SK-N-MC (cell line): Measurements from ENCODE around the gene CD81.

Source experiments
- DNase-seq: peaks from one replicate; pipeline ENCODE4 v3.0.0-alpha.2; 2011; ENCODE audit warnings: low read depth, low spot score
- H3K27ac ChIP-seq: fragments of 200-600 bp; sonication (generic); 2 replicates; pipeline ENCODE4 v1.5.1; 2016; ENCODE audit warnings: mixed run types
- H3K36me3 ChIP-seq: fragments of 200-600 bp; sonication (generic); 2 replicates; pipeline ENCODE4 v1.6.1; 2017; ENCODE audit warnings: antibody characterized with exemption, low read length, mixed read lengths; ENCODE audit not compliant: insufficient read depth
- H3K4me3 ChIP-seq: fragments of 200-600 bp; sonication (generic); 2 replicates; pipeline ENCODE4 v1.5.1; 2016
- H3K9ac ChIP-seq: fragments of 200-600 bp; sonication (generic); 2 replicates; pipeline ENCODE4 v1.8.0; 2017; ENCODE audit warnings: mixed run types, mixed read lengths; ENCODE audit not compliant: insufficient read length
- H3K9me3 ChIP-seq: fragments of 200-600 bp; sonication (generic); 2 replicates; pipeline ENCODE4 v1.6.1; 2017; ENCODE audit warnings: low read depth, mild to moderate bottlenecking, antibody characterized with exemption, low read length, moderate library complexity, mixed read lengths
- EZH2 ChIP-seq: fragments of 200-600 bp; sonication (generic); IDR thresholded peaks from one replicate; pipeline ENCODE4 v1.6.1; 2017; ENCODE audit warnings: antibody characterized with exemption
- FOXP2 ChIP-seq: optimal IDR thresholded peaks from 2 replicates; pipeline ENCODE3; 2011; ENCODE audit warnings: mild to moderate bottlenecking, moderate library complexity; ENCODE audit not compliant: insufficient read depth; ENCODE audit errors: extremely low read length, control extremely low read depth
- POLR2AphosphoS5 ChIP-seq: IDR thresholded peaks from 2 replicates; pipeline ENCODE4 v1.6.1; 2012; ENCODE audit warnings: mild to moderate bottlenecking, low read depth, low read length, borderline replicate concordance

CD81 gene

DNA sequence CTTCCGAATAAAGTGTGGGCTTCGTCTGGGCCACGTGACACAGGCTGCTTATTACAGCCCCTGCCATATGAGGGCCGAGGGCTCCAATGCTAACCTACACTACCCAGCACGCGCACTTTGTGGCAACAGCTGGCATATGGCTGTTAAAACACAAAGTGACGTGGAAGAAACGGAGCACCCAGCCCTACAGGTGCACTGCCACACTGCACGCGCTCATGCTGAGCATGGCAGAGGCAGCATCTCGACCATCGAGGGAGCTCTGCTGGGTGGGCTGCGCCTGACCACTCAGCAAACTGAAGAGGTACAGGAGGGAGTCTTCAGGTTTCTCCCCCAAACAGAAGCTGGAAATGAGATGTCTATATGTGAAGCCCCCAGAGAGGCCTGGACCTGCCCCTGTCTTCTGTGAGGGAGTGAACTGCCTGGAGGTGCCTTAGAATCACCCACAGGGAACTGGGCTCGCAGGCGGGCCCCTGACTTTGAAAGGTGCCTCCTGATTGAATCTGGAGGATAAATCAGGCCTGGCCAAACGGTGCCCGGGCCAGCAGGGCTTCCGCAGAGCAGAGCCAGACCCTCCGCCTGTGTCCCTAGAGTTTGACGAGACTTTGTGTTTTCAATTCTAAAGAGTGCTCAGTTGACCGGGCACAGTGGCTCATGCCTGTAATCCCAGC is 41.7 kb downstream of the CD81 start:
- no peak for DNase-seq
- no peak overlapping the region for H3K27ac ChIP-seq
- no peak overlapping the region for H3K4me3 ChIP-seq
- no peaks in the 10 kb centered on the region for H3K36me3 ChIP-seq
- H3K9me3 ChIP-seq = no peaks in the 10 kb centered on the region
- H3K9ac ChIP-seq = no peak overlapping the region
- no peak for TF ChIP-seq POLR2AphosphoS5
- no peak for TF ChIP-seq EZH2
- TF ChIP-seq FOXP2 = no peak

DNA sequence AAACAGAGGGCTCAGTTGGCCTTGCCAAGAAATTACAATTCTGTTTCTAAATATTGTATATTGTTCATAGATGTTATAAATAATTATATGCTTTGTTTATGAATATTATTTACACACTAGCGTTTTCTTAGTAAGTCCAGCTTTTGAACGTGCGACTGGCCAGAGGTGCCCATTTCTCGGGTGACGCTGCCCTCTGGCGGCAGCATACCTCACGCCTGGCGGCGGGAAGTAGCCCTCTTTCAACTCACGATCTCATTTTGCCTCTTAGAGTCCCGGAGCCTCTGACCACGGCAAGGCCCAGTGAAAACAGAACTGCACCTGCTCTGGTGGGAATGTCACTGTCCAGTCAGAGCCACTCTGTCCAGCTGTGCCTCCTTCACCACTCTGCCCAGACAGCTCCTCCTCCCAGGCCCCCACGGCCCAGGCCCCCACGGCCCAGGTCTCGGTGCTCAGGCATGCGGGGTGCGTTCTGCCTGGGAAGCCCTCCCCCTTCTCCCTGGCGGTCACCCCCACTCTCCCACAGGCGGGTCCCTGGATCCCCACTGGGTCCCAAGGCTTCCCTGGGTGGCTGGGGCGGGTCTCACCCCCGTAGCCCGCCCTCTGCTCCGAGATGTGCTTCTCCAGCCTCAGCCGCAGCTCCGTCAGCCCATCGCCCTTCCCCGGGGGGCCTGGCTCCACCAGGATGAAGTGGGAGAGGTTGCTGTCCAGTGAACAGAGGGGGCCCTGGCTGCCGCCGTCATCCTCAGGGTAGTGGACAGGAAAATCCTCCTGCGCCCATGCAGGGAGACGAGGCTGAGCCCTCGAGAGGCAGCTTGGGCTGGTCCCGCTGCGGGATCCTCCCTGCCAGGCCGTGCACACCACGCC is 42.8 kb downstream of the CD81 start:
- no peak for DNase-seq
- H3K27ac ChIP-seq = no peak overlapping the region
- no peaks in the 10 kb centered on the region for H3K36me3 ChIP-seq
- H3K9me3 ChIP-seq = no peaks in the 10 kb centered on the region
- no peak for TF ChIP-seq POLR2AphosphoS5
- TF ChIP-seq EZH2 = no peak
- TF ChIP-seq FOXP2 = no peak
- H3K4me3 ChIP-seq = no peak overlapping the region
- H3K9ac ChIP-seq = no peak overlapping the region

GRCh38 chr11:2420502-2421225 is 43.6 kb downstream of the CD81 start:
- DNase-seq = no peak
- H3K4me3 ChIP-seq = no peak overlapping the region
- H3K9ac ChIP-seq = no peak overlapping the region
- H3K9me3 ChIP-seq = no peaks in the 10 kb centered on the region
- no peak overlapping the region for H3K27ac ChIP-seq
- TF ChIP-seq FOXP2 (no peak), EZH2 (no peak), POLR2AphosphoS5 (no peak)
- H3K36me3 ChIP-seq = no peaks in the 10 kb centered on the region

DNA sequence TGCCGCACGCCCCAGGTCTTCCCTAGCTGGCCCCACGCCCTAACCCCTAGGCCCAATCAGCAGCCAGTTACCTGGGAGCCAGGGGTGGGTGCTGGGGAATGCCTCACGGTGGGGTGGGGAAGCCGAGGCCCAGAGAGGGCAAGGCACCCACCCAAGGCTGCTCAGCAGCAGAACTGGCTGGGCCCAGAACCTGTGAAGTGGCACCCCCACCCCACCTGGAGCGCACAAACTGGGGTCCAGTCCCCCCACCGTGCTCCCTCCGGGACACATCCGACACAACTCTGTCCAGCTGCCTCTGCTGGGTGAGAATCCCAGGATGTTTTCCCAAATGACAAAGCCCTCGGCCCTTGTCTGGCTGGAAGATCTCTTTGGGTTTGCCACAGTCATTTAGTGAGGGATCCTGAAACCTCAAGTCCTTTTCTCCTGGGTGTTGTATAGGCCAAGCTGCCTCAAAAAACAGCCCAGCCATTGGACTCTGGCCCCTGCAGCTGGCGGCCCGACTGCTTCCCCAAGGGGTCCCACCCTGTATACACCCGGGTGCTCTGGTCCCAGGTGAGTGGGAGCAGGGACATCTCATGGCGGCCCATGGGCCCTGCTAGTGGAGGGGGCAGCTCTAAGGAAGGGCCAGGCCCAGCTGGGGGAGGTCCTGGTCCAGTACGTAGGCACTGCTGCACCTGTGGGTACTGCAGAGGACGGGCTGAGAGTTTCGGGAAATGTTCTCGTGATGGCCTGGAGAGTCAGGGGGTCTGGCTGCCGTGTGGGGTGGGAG is 44.3 kb downstream of the CD81 start:
- no peak overlapping the region for H3K4me3 ChIP-seq
- TF ChIP-seq POLR2AphosphoS5 = no peak
- TF ChIP-seq EZH2 = no peak
- no peak for TF ChIP-seq FOXP2
- no peaks in the 10 kb centered on the region for H3K36me3 ChIP-seq
- no peak overlapping the region for H3K27ac ChIP-seq
- no peak overlapping the region for H3K9ac ChIP-seq
- H3K9me3 ChIP-seq = no peaks in the 10 kb centered on the region
- DNase-seq = no peak

DNA sequence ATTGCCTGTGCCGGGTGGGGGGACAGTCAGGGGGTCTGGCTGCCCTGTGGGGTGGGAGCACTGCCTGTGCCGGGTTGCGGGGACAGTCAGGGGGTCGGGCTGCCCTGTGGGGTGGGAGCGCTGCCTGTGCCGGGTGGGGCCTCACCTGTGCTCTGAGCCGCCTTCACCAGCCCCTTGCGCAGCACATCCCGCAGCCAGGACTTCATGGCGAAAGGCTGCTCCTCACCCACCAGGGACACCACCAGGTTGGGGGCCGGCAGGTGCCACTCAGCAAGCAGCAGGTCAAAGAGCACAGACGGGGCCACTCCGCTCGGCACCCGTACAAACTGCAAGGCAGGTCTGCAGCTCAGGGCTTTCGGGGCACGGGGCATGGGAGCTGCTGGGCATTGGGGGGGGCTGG is 44.9 kb downstream of the CD81 start:
- no peaks in the 10 kb centered on the region for H3K9me3 ChIP-seq
- no peak overlapping the region for H3K27ac ChIP-seq
- TF ChIP-seq POLR2AphosphoS5 (no peak), EZH2 (no peak), FOXP2 (no peak)
- no peak overlapping the region for H3K4me3 ChIP-seq
- H3K36me3 ChIP-seq = no peaks in the 10 kb centered on the region
- DNase-seq = no peak
- no peak overlapping the region for H3K9ac ChIP-seq

- Histone ChIP-seq H3K9me3 (no peaks in the 10 kb centered on the region), H3K27ac (no peak overlapping the region), H3K4me3 (no peak overlapping the region), H3K9ac (no peak overlapping the region), H3K36me3 (no peaks in the 10 kb centered on the region)
- no peak for DNase-seq
- TF ChIP-seq POLR2AphosphoS5 (no peak), FOXP2 (no peak), EZH2 (no peak)
Measured at GRCh38 chr11:2422461-2423156, 45.5 kb downstream of the CD81 start.

- no peaks in the 10 kb centered on the region for H3K36me3 ChIP-seq
- H3K27ac ChIP-seq = no peak overlapping the region
- TF ChIP-seq EZH2 = no peak
- no peak for TF ChIP-seq POLR2AphosphoS5
- TF ChIP-seq FOXP2 = no peak
- H3K9me3 ChIP-seq = no peaks in the 10 kb centered on the region
- no peak for DNase-seq
- H3K4me3 ChIP-seq = no peak overlapping the region
- no peak overlapping the region for H3K9ac ChIP-seq
Measured at GRCh38 chr11:2423157-2424025, 46.3 kb downstream of the CD81 start.
